GM18870 (cell line): ENCODE data around the gene NUMB.
"Not testable (repeated sequence)": the region's sequence is repeated elsewhere in the genome, so short reads cannot be mapped to it uniquely, and the experiment has no call there.

Source experiments
- ATAC-seq: cut with Tn5 transposase; IDR thresholded peaks from one replicate; pipeline ENCODE4 v1.9.1; 2021; ENCODE audit warnings: moderate library complexity; ENCODE audit not compliant: unreplicated experiment

The NUMB gene

DNA sequence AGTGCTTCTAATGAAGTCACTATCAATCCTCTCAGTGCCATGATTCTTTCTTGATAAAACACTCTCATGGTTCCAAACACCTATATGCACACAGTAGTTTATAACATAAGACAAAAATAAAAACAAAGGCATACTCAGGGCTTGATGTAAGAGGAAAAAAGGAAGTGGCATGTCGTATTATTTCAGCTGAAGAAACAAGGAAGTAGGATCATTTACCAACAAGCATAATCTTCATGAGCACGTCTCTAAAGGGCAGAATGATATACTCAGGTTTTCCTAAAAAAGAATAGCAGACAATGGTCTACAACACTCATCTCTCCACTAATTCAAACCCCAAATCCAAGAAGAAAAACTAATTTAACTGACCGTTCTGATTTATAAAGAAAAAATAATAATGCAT, 33.9 kb downstream of the NUMB start:
- ATAC-seq, result no peak

DNA sequence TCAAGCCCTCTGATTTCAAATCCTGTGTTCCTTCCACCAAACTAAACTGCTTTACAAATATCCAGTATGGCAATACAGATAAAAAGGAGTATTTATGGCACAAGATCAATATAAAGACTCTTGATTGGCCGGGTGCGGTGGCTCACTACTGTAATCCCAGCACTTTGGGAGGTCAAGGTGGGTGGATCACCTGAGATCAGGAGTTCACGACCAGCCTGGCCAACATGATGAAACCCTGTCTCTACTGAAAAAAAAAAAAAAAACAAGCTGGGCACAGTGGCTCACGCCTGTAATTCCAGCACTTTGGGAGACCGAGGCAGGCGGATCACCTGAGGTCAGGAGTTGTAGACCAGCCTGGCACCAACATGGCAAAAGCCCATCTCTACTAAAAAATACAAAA, 35.3 kb downstream of the NUMB start:
- not testable (repeated sequence) for ATAC-seq

DNA sequence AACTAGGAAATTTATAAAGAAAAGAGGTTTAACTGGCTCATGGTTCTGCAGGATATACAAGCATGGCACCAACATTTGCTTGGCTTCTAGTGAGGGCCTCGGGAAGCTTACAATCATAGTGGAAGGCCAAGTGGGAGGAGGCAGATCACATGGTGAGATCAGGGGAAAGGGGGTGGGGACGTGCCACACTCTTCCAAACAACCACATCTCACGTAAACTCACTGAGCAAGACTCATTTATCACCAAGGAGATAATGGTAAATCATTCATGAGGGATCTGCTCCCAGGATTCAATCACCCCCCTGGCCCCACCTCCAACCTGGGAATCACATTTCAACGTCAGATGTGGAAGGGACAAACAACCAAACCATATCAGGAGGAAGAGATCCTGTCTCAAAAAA, 35.8 kb downstream of the NUMB start:
- ATAC-seq, result no peak

DNA sequence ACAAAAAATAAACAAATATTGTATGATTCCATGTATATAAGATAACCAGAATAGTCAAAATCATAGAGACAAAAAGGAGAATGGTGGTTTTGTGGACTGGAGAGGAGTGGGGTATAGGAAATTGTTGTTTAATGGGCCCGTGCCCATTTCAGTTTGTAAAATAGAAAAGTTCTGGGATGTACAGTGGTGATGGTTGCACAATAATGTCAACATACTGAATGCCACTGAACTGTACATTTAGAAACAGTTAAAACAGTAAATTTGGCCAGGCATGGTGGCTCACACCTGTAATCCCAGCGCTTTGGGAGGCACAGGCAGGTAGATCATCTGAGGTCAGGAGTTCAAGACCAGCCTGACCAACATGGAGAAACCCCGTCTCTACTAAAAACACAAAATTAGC, 40.1 kb downstream of the NUMB start:
- ATAC-seq, result no peak

DNA sequence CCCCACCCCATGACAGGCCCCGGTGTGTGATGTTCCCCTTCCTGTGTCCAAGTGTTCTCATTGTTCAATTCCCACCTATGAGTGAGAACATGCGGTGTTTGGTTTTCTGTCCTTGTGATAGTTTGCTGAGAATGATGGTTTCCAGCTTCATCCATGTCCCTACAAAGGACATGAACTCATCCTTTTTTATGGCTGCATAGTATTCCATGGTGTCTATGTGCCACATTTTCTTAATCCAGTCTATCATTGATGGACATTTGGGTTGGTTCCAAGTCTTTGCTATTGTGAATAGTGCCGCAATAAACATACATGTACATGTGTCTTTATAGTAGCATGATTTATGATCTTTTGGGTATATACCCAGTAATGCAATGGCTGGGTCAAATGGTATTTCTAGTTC, 52.1 kb downstream of the NUMB start:
- ATAC-seq, result not testable (repeated sequence)

DNA sequence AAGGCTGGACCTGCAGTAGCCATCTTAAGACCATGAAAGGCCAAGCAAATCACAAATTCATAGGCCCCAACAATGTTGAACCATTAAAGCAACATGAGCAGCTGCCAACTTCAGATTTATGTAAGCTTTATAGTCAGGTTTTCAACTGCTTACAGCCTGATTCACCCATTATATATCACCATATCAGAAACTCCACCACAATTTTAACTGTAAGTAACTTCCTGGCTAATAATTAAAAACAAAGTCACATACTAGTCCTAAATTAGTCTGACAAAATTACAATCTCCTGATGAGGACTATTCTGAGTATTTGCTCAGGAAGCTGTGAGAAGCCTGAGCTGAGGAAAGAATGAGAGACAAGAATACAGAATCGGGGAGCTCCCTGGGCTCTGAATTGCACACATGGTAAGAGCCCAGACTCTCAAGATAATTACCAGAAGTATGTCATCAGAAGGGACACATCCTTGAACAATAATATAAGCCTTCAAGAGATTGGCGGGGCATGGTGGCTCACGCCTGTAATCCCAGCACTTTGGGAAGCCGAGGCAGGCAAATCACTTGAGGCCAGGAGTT, 55.1 kb downstream of the NUMB start:
- ATAC-seq, result no peak

DNA sequence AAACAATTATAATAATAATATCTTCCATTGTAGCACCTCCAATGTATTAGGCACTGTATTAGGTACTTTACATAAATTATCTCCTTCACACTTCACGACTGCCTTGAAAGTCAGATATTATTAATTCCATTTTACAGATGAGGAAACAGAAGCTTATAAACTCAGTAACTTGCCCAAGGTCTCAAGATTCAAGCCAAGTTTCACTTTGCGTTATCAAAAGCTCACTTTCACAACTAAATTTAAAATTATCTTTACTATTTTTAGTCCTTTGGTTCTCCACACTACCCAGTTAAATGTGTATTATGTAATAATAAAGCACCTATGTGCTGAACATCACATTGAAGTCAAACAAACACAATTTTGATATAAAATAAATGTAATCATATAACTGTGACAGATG, 55.8 kb downstream of the NUMB start:
- no peak for ATAC-seq

DNA sequence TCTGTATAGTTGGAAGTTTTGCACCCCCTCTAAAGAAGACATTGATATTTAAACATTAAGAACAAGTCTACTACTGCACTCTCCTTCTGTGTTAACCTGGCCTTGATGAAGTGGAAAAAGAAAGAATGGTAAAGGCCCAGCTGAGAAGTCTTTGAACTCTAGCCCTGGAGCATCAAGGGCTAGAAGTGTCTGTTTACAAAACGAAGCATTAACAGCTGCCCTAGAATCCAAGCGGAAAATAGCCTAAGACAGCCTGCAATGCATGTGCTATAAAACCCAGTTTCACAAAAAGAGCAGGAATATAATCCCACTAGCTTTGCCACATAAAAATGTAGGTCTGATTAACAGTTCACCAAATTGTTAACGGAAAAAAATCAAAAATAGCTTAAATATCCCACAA, 60.5 kb downstream of the NUMB start:
- ATAC-seq, result no peak

DNA sequence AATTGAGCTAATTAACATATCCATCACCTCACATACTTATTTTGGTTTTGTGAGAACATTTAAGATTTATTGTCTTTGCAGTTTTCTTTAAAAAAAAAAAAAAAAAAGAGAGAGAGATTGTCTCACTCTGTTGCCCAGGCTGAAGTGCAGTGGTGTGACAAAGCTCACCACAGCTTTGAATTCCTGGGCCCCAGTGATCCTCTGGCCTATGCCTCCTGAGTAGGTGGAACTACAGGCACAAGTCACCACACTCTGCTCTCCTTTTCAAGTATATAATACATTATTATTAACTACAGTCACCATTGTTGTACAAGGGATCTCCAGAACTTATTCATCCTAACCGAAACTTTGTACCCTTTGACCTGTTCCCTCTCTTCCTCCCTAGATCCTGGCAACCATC, 64.0 kb downstream of the NUMB start:
- ATAC-seq, result no peak

DNA sequence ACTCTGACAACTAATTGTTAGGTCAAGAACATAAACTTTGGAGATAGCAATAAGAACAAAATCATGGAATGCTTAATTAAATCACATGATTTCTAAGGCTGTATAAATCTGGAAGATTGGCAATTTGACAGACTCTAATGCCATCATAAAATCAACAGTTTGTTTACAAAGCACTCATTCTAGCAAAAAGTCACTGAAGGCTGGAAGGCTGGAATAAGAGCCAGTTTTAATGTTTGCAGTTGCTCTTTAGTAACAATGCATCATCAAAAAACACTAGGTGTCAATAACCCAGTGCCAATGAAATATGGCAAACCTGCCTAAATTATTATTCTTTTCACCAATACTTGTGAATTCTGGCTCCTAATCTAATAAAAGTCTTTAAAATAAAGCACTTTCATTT, 65.0 kb downstream of the NUMB start:
- ATAC-seq, result no peak

DNA sequence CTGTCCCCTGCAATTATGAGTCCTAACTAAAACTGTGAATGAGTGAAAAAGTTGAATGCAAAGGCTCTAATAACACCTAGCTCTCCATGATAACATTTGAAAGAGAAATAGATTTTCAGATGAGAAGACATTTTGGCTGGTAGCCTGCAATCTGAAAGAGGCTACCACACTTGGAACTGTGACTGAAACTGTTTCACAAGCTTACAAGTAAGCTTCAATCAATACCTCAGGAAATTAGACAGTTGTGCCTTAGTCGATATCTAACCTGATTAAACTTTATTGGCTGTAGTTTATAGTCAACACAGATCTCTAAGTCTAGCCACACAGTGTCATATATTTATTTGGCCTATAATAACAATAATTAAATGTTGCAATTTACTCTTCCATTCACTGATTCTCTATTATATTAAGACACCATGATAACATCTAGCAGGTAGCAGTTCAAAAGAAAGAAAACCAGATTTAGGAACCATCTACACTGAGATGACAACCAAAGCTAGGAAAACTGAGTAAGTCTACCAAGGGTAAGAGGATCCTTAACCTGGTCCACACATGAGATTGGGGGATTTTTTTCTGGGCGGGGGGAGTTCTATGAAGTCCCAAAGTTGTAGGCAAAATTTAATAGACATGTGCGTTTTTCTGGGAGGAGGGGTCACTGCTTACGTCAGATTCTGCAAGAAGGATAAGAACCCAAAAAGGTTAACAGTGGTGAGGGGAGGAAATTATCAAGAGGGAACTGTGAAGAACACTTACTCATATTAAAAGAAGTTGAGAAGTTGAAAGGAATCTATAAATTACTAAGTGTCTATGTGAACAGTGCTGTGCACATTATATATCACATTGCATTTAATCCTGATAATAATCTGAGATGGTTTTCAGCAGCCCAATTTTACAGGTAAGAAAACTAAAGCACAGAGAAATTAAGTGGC, 65.8 kb downstream of the NUMB start:
- ATAC-seq, result no peak

DNA sequence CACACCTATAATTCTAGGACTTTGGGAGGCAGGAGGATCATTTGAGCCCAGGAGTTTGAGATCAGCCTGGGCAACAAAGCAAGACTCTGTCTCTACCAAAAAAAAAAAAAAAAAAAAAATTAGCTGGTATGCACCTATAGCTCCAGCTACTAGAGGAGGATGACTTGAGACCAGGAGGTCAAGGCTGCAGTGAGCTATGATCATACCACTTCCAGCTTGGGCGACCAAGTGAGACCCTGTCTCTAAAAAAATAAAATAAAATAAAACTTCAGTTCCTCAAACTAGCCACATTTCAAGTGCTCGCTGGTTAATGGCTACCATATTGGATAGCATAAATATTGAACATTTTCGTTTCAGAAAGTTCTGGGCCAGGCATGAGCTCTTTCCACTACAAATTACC, 70.5 kb downstream of the NUMB start:
- ATAC-seq, result not testable (repeated sequence)

DNA sequence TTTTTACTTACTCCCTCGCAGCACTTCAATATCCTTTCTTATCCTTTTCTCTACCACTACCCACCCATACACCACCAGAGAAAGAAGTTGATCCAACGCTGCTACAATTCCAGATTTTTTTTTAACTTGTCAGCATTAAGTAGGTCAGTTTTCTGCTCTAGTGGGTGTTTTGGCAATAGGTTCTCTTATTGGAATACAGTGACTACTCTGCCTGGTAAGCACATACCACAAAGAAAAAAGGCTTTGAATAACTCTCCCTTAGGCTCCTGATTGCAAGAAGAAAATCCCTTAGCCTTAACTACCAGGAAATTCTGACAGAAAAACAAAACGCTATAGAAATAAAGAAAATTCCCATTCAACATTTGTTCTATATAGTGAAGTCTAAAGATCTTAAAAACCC, 72.0 kb downstream of the NUMB start:
- ATAC-seq, result no peak

DNA sequence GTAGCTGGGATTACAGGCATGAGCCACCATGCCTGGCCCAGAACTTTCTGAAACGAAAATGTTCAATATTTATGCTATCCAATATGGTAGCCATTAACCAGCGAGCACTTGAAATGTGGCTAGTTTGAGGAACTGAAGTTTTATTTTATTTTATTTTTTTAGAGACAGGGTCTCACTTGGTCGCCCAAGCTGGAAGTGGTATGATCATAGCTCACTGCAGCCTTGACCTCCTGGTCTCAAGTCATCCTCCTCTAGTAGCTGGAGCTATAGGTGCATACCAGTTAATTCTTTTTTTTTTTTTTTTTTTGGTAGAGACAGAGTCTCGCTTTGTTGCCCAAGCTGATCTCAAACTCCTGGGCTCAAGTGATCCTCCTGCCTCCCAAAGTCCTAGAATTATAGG, 73.3 kb downstream of the NUMB start:
- not testable (repeated sequence) for ATAC-seq

DNA sequence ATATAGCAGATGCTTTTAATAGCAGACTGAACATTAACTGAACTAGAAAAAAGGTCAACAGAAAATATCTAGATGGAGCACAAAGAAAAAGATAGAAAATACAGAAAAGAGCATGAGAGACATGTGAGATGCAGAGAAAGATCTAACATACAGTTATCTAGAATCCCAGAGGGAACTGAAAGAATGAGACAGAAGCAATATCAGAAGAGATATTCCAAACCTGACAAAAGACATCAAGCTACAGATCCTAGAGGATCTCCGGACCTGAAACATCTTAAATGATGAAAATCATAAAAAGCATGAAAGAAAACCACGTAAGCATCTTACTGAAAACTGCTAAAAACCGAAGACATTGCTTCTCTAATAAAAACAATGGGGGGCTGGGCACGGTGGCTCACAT, 75.0 kb downstream of the NUMB start:
- ATAC-seq, result no peak

DNA sequence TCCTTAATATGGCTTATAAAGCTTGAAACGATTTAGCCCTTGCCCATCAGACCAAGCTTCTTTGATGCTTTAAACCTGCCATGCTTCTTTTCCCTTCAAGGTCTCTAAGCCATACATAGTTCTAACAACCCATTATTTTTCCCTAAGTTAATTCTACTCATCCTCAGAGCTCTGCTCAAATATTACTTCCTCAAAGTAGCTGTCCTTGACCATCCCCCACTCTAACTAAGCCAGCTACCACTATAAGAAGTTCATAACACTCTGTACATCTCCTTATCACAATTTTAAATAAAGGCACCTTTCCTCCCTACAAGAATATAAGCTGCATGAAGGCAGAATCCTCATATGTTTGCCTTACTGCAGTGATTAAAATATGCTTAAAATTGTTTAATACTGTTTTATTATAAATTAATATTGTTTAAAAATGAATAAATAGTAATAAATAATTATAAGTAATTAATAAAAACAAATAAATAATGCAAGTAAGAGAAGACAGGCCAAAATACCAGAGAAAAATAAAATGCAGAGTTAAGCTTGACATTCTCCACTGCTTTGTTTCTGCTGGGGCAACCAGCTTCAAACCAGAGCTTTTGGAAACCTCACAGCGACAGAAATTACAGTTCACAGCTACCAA, 76.8 kb downstream of the NUMB start:
- no peak for ATAC-seq

DNA sequence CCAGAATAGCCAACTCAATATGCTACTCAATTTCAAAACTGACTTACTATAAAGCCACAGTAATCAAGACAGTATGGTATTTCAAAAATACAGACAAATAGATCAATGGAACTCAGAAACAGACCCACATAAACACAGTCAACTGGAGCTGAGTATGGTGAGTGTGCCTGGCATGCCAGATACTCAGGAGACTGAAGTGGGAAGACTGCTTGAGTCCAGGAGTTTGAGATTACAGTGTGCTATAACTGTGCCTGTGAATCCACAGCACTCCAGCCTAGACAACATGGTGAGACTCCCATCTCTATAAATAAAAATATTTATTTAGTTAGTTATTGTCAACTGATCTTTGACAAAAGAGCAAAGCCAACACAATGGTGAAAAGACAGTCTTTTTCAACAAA, 81.8 kb downstream of the NUMB start:
- no peak for ATAC-seq

DNA sequence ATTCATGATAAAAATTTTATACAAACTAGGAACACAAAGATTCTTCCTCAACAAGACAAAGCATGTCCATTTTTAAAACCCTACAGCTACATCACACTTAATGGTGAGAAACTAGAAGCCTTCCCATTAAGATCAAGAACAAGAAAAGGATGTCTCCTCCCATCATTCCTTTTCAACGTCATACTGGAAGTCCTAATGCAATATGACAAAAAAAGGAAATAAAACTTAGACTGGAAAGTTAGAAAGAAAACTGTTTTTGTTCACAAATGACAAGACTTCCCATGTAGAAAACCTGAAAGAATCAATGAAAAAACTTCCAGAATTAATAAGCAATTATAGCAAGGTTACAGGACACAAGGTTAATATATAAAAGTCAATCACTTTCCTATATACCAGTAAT, 82.5 kb downstream of the NUMB start:
- no peak for ATAC-seq

DNA sequence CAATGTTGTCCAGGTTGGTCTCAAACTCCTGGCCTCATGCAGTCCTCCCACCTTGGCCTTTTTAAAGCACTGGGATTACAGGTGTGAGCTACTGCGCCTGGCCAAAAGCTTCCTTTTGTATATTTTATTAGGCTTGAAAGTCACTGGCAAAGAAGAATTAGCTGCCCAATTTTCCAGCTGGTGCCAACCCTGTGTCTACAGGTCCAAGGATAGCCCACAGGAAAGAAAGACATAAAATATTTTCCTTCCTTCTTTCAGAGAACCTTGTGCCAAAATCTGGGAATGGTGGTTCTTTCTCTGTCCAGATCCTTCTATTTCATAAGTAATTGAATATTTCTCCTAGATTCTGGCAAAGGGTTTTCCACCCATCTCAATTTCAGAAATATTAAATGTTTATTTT, 84.1 kb downstream of the NUMB start:
- no peak for ATAC-seq

DNA sequence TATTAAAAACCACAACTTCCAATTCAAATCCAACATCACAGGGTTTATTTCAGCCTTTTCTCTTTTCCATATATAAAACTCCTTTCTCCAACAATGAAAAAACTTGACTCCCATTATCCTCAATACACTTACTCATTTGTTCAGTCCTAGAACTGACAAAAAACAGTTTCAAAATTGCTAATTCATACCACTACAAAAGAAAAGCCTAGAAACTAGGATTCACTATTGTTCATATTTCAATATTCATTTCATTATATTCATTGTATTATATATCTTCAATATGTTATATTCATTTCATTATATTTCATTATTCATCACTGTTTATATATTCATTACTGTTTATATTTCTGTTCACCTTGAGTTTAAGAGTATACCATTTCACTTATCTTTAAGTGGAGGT, 85.8 kb downstream of the NUMB start:
- no peak for ATAC-seq

DNA sequence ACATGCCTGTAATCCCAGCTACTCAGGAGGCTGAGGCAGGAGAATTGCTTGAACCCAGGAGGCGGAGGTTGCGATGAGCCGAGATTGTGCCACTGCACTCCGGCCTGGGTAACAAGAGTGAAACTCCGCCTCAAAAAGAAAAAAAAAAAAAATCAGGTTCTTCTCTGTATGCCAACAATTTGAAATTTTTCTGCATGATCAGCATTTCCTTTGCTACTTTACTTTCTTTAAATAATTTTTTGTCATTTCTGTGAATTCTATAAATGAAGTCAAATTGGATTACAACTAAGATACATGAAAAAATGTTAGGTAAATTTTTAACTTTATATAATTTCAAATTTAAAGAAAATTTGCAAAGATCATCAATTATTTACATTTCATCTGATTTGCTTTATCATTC, 87.8 kb downstream of the NUMB start:
- no peak for ATAC-seq

DNA sequence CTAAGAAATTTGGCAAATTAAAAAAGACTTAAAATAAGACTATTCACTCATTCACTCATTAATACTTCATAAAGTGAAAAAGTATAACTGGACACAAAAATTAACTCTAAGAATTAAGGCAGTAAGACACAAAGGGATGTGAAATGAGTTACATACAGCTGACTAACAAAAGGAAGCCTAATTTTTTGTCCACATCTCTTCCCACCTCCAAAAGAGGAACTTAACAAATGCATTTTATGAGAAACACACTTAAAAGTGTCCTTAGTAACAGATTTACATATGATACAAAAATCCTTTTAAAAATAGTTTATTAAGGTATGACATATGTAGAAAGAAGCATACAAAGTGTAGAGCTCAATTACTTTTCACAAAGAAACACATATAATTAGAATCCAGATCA, 88.9 kb downstream of the NUMB start:
- ATAC-seq, result no peak
